ENCODE data around the gene AK9. TPM values are rescaled to one million over a fixed set of nuclear protein-coding genes. Genes with fewer than 3 reads are reported as not detected.

The AK9 gene
- total RNA-seq, 1 donor from 2014 or later, result 11.1 TPM

Other genes starting within 250 kb of the AK9 start
- gene MICAL1, start 235.4 kb downstream of the AK9 start, total RNA-seq, result 5.0 TPM
- gene ZBTB24, start 208.0 kb downstream of the AK9 start, total RNA-seq, result 2.4 TPM
- gene FIG4, start 94 bp upstream of the AK9 start, total RNA-seq, result 7.7 TPM

Measured in Right ventricle myocardium superior (tissue), 1 donor.